ENCODE measurements around the gene GJD3.

The GJD3 gene

GRCh38 chr17:40320756-40321523 lies 43.6 kb downstream of the GJD3 start:
- no peak for DNase-seq

GRCh38 chr17:40319651-40320540 lies 44.6 kb downstream of the GJD3 start:
- DNase-seq = peak; percentile 57 to 69

GRCh38 chr17:40318830-40319391 lies 45.6 kb downstream of the GJD3 start:
- DNase-seq = peak in 1 of 2 experiments; percentile 16

GRCh38 chr17:40317880-40318829 lies 46.4 kb downstream of the GJD3 start:
- peak; percentile 96 to 97 for DNase-seq

- DNase-seq = peak; percentile 54 to 65
These were observed 47.1 kb downstream of the GJD3 start for GRCh38 chr17:40317345-40317873.

- DNase-seq = no peak
These were observed 47.8 kb downstream of the GJD3 start for GRCh38 chr17:40316571-40317344.

- no peak for DNase-seq
These were observed 48.6 kb downstream of the GJD3 start for GRCh38 chr17:40315678-40316570.

GRCh38 chr17:40315206-40315605 lies 49.3 kb downstream of the GJD3 start:
- no peak for DNase-seq

GRCh38 chr17:40314584-40314956 lies 50.0 kb downstream of the GJD3 start:
- peak; percentile 87 to 89 for DNase-seq

GRCh38 chr17:40313668-40314583 lies 50.6 kb downstream of the GJD3 start:
- no peak for DNase-seq

All from AML-193 (cell line).